ENCODE data around the gene OR6V1.

DNA sequence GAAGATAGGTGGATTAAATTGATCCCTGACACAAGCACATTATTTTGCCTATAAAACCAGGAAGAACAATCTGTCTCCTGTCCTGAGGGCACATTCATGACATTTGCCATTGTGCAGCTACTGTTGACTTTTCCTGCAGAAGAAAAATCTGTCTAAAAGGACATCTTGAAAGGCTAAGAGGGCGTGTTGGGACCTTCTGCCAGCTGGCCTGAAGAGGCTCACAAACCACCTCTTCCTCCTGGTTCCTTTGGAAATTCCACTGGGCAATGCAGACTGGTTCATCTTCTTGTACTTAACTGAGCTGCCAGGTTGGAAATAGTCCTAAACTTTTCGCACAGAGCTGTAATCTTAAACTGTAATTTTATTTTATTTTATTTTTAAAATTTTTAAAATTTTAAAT is 44.0 kb downstream of the OR6V1 start:
- no peak for TF ChIP-seq POLR2A (IDR thresholded peaks at IDR 0.05; ENCODE audit: low read depth, low read length)
- TF ChIP-seq TAF1 (IDR thresholded peaks at IDR 0.05; ENCODE audit: low read depth, low read length): no peak
- TF ChIP-seq POLR2AphosphoS5 (IDR thresholded peaks at IDR 0.05; ENCODE audit: low read depth, low read length): no peak
- no peak for TF ChIP-seq SPI1 (IDR thresholded peaks at IDR 0.05; ENCODE audit: low read depth, low read length)
- no peak for TF ChIP-seq POU2F2 (IDR thresholded peaks at IDR 0.05; ENCODE audit: low read depth, low read length)
- TF ChIP-seq PAX5 (IDR thresholded peaks at IDR 0.05; ENCODE audit: insufficient read depth, low read length, severe bottlenecking): no peak
